ENCODE results near the gene ALDH16A1. TPM values are rescaled to one million over a fixed set of nuclear protein-coding genes. Genes with fewer than 3 reads are reported as not detected.

ALDH16A1 gene
- total RNA-seq, 1 donor from 2014 or later = 26.4 TPM

DNA sequence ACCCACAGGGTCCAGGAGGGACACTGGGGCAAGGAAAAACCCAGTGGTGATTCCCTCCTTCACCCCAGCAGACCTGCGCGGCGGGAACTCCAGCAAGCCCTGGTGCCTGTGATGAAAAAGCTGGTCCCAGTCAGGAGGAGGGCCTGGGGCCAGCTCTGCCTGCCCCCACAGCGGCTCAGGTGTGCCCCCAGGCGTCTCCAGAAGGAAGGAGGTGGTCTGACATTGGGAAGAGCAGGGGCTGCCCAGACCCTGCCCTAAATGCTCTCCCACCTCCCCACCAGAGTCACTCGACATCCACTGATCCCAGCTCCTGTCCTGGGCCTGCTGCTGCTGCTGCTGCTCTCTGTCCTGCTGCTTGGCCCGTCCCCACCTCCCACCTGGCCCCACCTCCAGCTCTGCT, 35.9 kb upstream of the ALDH16A1 start:
- Mint-ChIP-seq H3K36me3 (ENCODE audit: low read depth) (no peaks in the 10 kb centered on the region), H3K4me1 (ENCODE audit: low read depth) (peaks cover 14% of the 10 kb centered on the region), H3K27ac (no peak overlapping the region), H3K4me3 (ENCODE audit: low read depth) (no peak overlapping the region), H3K27me3 (ENCODE audit: low read depth) (peaks cover 46% of the 10 kb centered on the region), H3K9me3 (no peaks in the 10 kb centered on the region)
- DNase-seq (ENCODE audit: low spot score) = no peak
- intact Hi-C loops (cut with micrococcal nuclease) = no loop called here

DNA sequence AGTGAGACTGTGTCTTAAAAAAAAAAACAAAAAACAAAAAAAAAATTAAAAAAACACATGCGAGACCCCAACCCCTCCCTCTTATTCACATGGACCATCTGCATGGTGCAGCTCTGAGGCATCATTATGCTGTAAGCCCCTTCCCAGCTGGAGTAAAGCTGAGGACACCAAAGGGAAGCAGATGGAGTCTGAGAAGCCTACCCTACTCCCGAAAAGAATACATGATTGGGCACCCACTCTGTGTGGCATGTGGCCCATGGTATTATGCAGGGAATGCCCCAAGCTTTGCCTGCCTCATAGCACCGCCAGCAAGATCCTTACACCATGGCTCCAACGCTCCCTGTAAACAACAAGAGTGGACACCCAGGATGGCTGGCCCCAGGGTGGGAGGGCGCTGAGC, 34.5 kb upstream of the ALDH16A1 start:
- Mint-ChIP-seq H3K36me3 (ENCODE audit: low read depth) (no peaks in the 10 kb centered on the region), H3K4me3 (ENCODE audit: low read depth) (no peak overlapping the region), H3K9me3 (no peaks in the 10 kb centered on the region), H3K27ac (no peak overlapping the region), H3K4me1 (ENCODE audit: low read depth) (peaks cover 19% of the 10 kb centered on the region), H3K27me3 (ENCODE audit: low read depth) (peaks cover 55% of the 10 kb centered on the region)
- DNase-seq (ENCODE audit: low spot score) = no peak
- intact Hi-C loops (cut with micrococcal nuclease) = no loop called here

GRCh38 chr19:49419173-49419572, 33.9 kb upstream of the ALDH16A1 start:
- Mint-ChIP-seq H3K27ac (no peak overlapping the region), H3K4me1 (ENCODE audit: low read depth) (peaks cover 25% of the 10 kb centered on the region), H3K27me3 (ENCODE audit: low read depth) (peaks cover 60% of the 10 kb centered on the region)

GRCh38 chr19:49420227-49420626, 32.8 kb upstream of the ALDH16A1 start:
- no peak for DNase-seq (ENCODE audit: low spot score)
- H3K27ac Mint-ChIP-seq = no peak overlapping the region
- H3K4me3 Mint-ChIP-seq (ENCODE audit: low read depth) = peak overlapping the region; percentile 30
- peaks cover 25% of the 10 kb centered on the region for H3K4me1 Mint-ChIP-seq (ENCODE audit: low read depth)
- intact Hi-C loops (cut with micrococcal nuclease) = no loop called here
- H3K9me3 Mint-ChIP-seq = no peaks in the 10 kb centered on the region
- peaks cover 69% of the 10 kb centered on the region for H3K27me3 Mint-ChIP-seq (ENCODE audit: low read depth)
- H3K36me3 Mint-ChIP-seq (ENCODE audit: low read depth) = no peaks in the 10 kb centered on the region

More at GRCh38 chr19:49419173-49419572, 33.9 kb upstream of the ALDH16A1 start:
- intact Hi-C loops (cut with micrococcal nuclease) = no loop called here
- DNase-seq (ENCODE audit: low spot score) = no peak
- H3K9me3 Mint-ChIP-seq = no peaks in the 10 kb centered on the region
- H3K4me3 Mint-ChIP-seq (ENCODE audit: low read depth) = no peak overlapping the region
- H3K36me3 Mint-ChIP-seq (ENCODE audit: low read depth) = no peaks in the 10 kb centered on the region

DNA sequence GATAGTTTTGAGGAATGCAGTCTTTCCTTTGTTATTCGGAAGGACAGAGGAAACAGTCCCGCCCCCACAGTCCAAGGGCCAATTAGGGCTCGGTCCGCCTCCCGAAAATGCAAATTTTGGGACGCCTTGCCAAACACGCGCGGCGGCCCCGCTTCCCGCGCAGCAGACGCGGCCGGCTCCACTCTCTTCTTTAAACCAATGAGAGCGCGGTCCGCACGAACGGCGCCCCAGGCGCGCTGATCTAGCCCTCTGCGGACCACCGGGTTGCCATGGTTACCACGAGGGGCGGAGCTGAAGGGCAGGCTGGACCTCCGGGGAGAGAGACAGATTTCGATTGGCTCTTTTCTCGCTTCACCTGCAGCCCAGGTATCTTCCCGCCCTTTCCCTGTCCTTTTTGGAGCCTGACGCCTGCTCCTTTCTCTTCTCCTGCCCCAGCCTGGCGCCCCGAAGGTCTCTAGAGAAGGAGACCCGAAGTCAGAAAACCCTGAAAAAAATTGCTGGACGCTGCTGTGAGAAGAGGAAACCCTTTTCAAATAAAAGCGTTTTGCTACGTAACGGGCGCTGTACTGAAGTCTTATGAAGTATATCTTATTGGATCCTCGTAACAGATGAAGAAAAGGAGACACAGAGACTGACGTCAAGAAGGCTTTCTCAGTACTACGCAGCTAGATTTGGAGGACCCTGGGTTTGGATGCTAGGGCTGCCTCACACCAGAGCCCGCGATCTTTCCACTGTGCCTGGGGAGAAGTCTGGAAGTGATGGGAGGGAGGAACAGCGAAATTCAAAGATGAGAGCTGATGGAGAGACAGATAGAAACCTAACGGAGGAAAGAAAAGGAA, 31.8 kb upstream of the ALDH16A1 start:
- Mint-ChIP-seq H3K27ac (no peak overlapping the region), H3K9me3 (no peaks in the 10 kb centered on the region), H3K4me3 (ENCODE audit: low read depth) (peak overlapping the region; percentile 57), H3K4me1 (ENCODE audit: low read depth) (peaks cover 22% of the 10 kb centered on the region), H3K27me3 (ENCODE audit: low read depth) (peaks cover 77% of the 10 kb centered on the region), H3K36me3 (ENCODE audit: low read depth) (no peaks in the 10 kb centered on the region)
- intact Hi-C loops (cut with micrococcal nuclease) = no loop called here
- DNase-seq (ENCODE audit: low spot score) = peak; percentile 48

DNA sequence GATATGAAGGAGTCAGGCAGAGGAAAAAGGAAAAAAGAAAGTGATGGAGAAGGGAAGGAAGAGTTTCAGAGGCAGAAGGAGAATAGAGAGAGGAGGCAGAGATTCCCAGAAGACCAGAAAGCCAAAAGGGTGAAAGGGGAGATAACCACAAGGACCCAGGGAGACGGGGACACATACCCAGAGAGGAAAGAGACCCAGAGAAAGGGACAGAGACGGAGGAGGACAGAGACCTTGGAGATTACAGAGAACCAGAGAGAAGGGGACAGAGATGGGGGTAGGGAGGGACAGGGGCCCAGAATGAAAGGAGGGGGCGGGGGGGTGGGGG, 31.2 kb upstream of the ALDH16A1 start:
- Mint-ChIP-seq H3K27me3 (ENCODE audit: low read depth) (peaks cover 82% of the 10 kb centered on the region), H3K27ac (no peak overlapping the region), H3K4me3 (ENCODE audit: low read depth) (peak overlapping the region; percentile 57), H3K9me3 (no peaks in the 10 kb centered on the region), H3K36me3 (ENCODE audit: low read depth) (no peaks in the 10 kb centered on the region), H3K4me1 (ENCODE audit: low read depth) (peaks cover 28% of the 10 kb centered on the region)
- DNase-seq (ENCODE audit: low spot score) = no peak
- intact Hi-C loops (cut with micrococcal nuclease) = no loop called here

DNA sequence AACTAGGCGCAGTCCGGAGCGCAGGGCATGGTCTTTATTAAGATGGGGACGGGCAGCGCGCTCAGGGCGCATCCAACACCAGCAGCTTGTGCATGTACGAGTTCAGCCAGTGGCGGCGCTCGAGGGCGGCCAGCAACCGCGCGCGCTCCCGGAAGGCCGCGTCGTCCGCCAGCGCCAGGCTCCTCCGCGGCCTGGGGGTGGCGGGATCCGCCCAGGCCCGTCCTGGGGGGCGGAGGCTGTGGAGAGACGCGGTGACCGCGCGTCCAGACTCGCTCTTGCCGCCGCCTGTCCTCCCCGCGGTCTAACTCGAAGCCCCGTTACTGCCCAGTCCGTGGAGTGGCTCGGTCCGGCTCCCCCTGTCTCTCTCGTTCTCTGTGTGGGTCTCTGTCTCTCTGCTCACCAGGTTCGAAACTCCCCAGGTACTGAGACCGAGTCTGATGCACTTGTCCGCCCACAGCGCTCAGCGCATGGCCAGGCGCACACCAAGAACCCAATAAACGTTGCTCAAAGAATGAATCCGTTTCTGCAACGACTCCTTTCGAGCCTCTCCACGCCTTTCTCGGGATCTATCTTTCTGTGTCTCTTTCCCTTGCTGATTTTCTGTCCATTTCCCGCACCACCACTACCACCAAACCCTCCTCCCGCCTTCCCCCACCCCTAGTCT, 30.5 kb upstream of the ALDH16A1 start:
- peaks cover 86% of the 10 kb centered on the region for H3K27me3 Mint-ChIP-seq (ENCODE audit: low read depth)
- peaks cover 33% of the 10 kb centered on the region for H3K4me1 Mint-ChIP-seq (ENCODE audit: low read depth)
- H3K27ac Mint-ChIP-seq = no peak overlapping the region
- H3K4me3 Mint-ChIP-seq (ENCODE audit: low read depth) = peak overlapping the region; percentile 72
- intact Hi-C loops (cut with micrococcal nuclease) = no loop called here
- no peaks in the 10 kb centered on the region for H3K9me3 Mint-ChIP-seq
- peak; percentile 68 for DNase-seq (ENCODE audit: low spot score)
- H3K36me3 Mint-ChIP-seq (ENCODE audit: low read depth) = no peaks in the 10 kb centered on the region

- H3K4me3 Mint-ChIP-seq (ENCODE audit: low read depth) = peak within 1 kb of the TSS; percentile 72
- DNase-seq (ENCODE audit: low spot score) = no peak
Observed at GRCh38 chr19:49423071-49423984, 29.7 kb upstream of the ALDH16A1 start, which contains the start of gene PTH2. PTH2 (minus strand) TSS chr19:49423441; CDS start chr19:49423339, 102 bp downstream.

GRCh38 chr19:49423985-49424303, 29.1 kb upstream of the ALDH16A1 start:
- H3K9me3 Mint-ChIP-seq = no peaks in the 10 kb centered on the region
- no peaks in the 10 kb centered on the region for H3K36me3 Mint-ChIP-seq (ENCODE audit: low read depth)
- no peak overlapping the region for H3K27ac Mint-ChIP-seq
- no peak for DNase-seq (ENCODE audit: low spot score)
- intact Hi-C loops (cut with micrococcal nuclease) = no loop called here
- H3K4me1 Mint-ChIP-seq (ENCODE audit: low read depth) = peaks cover 37% of the 10 kb centered on the region
- peaks cover 86% of the 10 kb centered on the region for H3K27me3 Mint-ChIP-seq (ENCODE audit: low read depth)
- H3K4me3 Mint-ChIP-seq (ENCODE audit: low read depth) = peak overlapping the region; percentile 19

More at GRCh38 chr19:49423071-49423984, 29.7 kb upstream of the ALDH16A1 start, which contains the start of gene PTH2:
- Mint-ChIP-seq H3K36me3 (ENCODE audit: low read depth) (no peaks in the 10 kb centered on the region), H3K27me3 (ENCODE audit: low read depth) (peaks cover 87% of the 10 kb centered on the region), H3K9me3 (no peaks in the 10 kb centered on the region), H3K4me1 (ENCODE audit: low read depth) (peaks cover 37% of the 10 kb centered on the region), H3K27ac (no peak within 1 kb of the TSS)
- intact Hi-C loops (cut with micrococcal nuclease) = no loop called here

DNA sequence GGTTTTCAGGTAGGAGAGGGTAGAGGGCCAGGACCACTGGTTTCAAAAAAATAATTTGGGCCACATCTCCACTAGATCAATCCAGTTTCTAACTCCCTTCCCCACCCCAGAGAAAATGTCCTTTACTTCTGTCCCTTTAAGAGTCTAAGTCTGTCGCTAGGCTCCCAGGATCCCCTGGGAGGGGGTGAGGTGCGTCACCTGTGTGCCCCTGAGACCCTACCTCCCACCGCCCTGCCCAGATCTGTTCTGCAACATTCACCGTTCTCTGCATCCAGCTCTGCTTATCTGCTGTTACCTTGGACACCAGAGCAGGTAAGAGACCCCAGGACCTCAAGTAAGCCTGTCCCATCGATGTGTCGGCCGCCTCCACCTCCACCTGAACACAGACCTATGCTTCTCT, 27.8 kb upstream of the ALDH16A1 start, which contains the start of gene GFY:
TSS of gene GFY (plus strand) at position 211 of the 400 bp plus-strand sequence. CDS start 1,043 bp downstream, outside the sequence.
- Mint-ChIP-seq H3K27ac (no peak within 1 kb of the TSS), H3K4me3 (ENCODE audit: low read depth) (no peak within 1 kb of the TSS), H3K4me1 (ENCODE audit: low read depth) (peaks cover 43% of the 10 kb centered on the region), H3K36me3 (ENCODE audit: low read depth) (no peaks in the 10 kb centered on the region), H3K27me3 (ENCODE audit: low read depth) (peaks cover 83% of the 10 kb centered on the region), H3K9me3 (no peaks in the 10 kb centered on the region)
- DNase-seq (ENCODE audit: low spot score) = no peak
- intact Hi-C loops (cut with micrococcal nuclease) = no loop called here

DNA sequence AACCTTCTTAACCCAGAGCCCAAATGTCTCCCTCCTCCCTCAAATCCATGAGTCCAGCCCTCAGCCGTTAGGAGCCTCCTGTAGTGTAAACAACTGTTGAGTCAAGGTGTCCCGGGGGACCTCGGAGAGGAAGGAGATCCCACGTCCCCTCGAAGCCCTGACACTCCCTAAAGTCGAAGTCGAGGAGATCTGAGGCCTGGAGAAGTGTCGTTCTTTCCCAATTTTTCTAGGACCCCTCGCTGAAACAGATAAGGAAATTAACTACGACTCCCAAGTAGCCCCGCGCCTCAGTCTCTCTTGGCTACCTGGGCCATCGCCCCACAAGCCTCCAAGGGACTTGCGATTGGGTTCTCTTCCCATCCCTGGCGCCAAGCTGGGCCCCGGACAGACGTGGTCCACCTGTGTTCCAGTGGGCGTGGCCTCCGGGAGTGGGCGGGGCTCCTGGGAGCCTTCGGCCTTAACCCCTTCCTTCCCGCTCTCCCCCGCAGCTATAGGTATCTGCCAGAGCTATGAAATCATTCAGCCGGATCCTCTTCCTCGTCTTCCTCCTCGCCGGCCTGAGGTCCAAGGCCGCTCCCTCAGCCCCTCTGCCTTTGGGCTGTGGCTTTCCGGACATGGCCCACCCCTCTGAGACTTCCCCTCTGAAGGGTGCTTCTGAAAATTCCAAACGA, 27.0 kb upstream of the ALDH16A1 start:
- no peak for DNase-seq (ENCODE audit: low spot score)
- Mint-ChIP-seq H3K36me3 (ENCODE audit: low read depth) (no peaks in the 10 kb centered on the region), H3K27ac (no peak overlapping the region), H3K4me1 (ENCODE audit: low read depth) (peaks cover 43% of the 10 kb centered on the region), H3K27me3 (ENCODE audit: low read depth) (peaks cover 81% of the 10 kb centered on the region), H3K4me3 (ENCODE audit: low read depth) (no peak overlapping the region), H3K9me3 (no peaks in the 10 kb centered on the region)
- intact Hi-C loops (cut with micrococcal nuclease) = no loop called here

DNA sequence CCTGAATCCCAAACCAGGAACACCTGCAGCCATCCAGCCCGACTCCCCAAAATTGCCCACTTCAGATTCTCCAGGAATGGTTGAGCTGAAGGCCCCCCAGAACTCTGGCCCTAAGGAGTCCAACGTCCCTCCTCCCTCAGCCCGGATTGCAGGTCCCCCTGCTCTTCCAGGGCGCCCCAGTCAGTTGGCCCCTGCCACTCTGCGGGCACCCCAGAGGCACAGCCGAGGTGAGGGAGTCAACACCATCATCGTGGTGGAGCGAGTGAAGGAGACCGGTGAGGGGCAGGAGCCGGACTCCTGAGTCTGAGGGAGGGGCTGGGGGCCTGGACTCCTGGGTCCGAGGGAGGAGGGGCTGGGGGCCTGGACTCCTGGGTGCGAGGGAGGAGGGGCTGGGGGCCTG, 25.7 kb upstream of the ALDH16A1 start:
- peaks cover 77% of the 10 kb centered on the region for H3K27me3 Mint-ChIP-seq (ENCODE audit: low read depth)
- no peak overlapping the region for H3K27ac Mint-ChIP-seq
- intact Hi-C loops (cut with micrococcal nuclease) = no loop called here
- H3K9me3 Mint-ChIP-seq = no peaks in the 10 kb centered on the region
- no peak for DNase-seq (ENCODE audit: low spot score)
- H3K4me1 Mint-ChIP-seq (ENCODE audit: low read depth) = peaks cover 35% of the 10 kb centered on the region
- H3K36me3 Mint-ChIP-seq (ENCODE audit: low read depth) = no peaks in the 10 kb centered on the region
- H3K4me3 Mint-ChIP-seq (ENCODE audit: low read depth) = no peak overlapping the region

All from activated T-helper 2 cell treated with anti-CD3 and anti-CD28 coated beads, Interferon-gamma antibody, Interleukin-2, Interleukin-4, amounts not matched to agents 10 μg/mL and 5 μg/mL and 100 μg/mL, durations not matched to agents 14 hours and 24 hours and 36 hours (primary cell).